ENCODE results near the gene PDZD7. TPM values are rescaled to one million over a fixed set of nuclear protein-coding genes. Genes with fewer than 3 reads are reported as not detected.
A peak's percentile ranks its signal among the peaks of the same experiment; 100 is the strongest.

PDZD7 gene
- polyA plus RNA-seq, 1 of the 3 experiments (the other 2 are of a cell fraction), result 1.9 TPM

- Histone ChIP-seq H3K36me3 (replicated peaks in 1 of 2; ENCODE audit: control insufficient read depth in 1 of 2, insufficient read depth in 2 of 2, low read length in 1 of 2) (peaks cover 0 to 9% of the 10 kb centered on the region in 2 experiments), H2AFZ (ENCODE audit: low read depth) (no peak overlapping the region), H3K79me2 (ENCODE audit: insufficient read depth) (no peaks in the 10 kb centered on the region), H3K4me1 (ENCODE audit: control insufficient read depth in 1 of 2, insufficient read depth in 2 of 2, low read depth in 1 of 2, low read length in 1 of 2) (peaks cover 4 to 19% of the 10 kb centered on the region in 2 experiments; a peak in 2 of 4 replicates), H3K27me3 (ENCODE audit: insufficient read depth) (no peaks in the 10 kb centered on the region), H3K9ac (no peak overlapping the region), H3K9me2 (no peaks in the 10 kb centered on the region), H3F3A (replicated peaks; ENCODE audit: insufficient read depth) (peaks cover 3% of the 10 kb centered on the region), H3K27ac (ENCODE audit: low read depth in 2 of 2, low read length in 1 of 2) (no peak overlapping the region), H4K20me1 (ENCODE audit: insufficient read depth) (no peaks in the 10 kb centered on the region), H3K9me3 (no peaks in the 10 kb centered on the region), H3K4me2 (no peak overlapping the region), H3K4me3 (ENCODE audit: low read depth in 2 of 2, low read length in 1 of 2) (no peak overlapping the region)
- ChIA-PET CTCF (interaction anchor here (0.7 kb wide), 1 partner anchor 40 kb away, joined by 3 read pairs; no protein-coding TSS in a partner anchor), POLR2A (interaction anchor here (0.9 kb wide), 1 partner anchor 10 kb away, joined by 3 read pairs; no protein-coding TSS in a partner anchor)
- TF ChIP-seq RXRA (IDR thresholded peaks at IDR 0.05; ENCODE audit: borderline replicate concordance, low read depth), result no peak
- no peak for TF ChIP-seq USF1 (IDR thresholded peaks at IDR 0.05; ENCODE audit: borderline replicate concordance, low read depth)
- no peak for TF ChIP-seq TCF12 (IDR thresholded peaks at IDR 0.05)
- TF ChIP-seq MEF2A (IDR thresholded peaks at IDR 0.05; ENCODE audit: borderline replicate concordance, low read depth), result no peak
- TF ChIP-seq FOSL2 (IDR thresholded peaks at IDR 0.05; ENCODE audit: borderline replicate concordance, low read depth), result no peak
- TF ChIP-seq MAX (IDR thresholded peaks at IDR 0.05; ENCODE audit: low read depth), result no peak
- TF ChIP-seq IRF3 (IDR thresholded peaks at IDR 0.05; ENCODE audit: low read depth, low read length), result no peak
- no peak for TF ChIP-seq YY1 (IDR thresholded peaks at IDR 0.05; ENCODE audit: low read depth)
- TF ChIP-seq ELF1 (IDR thresholded peaks at IDR 0.05), result no peak
- no peak for DNase-seq
- WGBS (ENCODE audit: low lambda C conversion rate), result 75% methylated on average over 4 of the region's 4 CpGs
Measured at GRCh38 chr10:100970914-100971811, 59.8 kb downstream of the PDZD7 start.

- H3K9me2 ChIP-seq, result no peaks in the 10 kb centered on the region
- no peaks in the 10 kb centered on the region for H3K27me3 ChIP-seq (ENCODE audit: insufficient read depth)
- TF ChIP-seq MEF2A (IDR thresholded peaks at IDR 0.05; ENCODE audit: borderline replicate concordance, low read depth) (no peak), FOXJ3 (CRISPR knock-in tag; IDR thresholded peaks at IDR 0.05) (0 out of 2 replicates have a peak, but pooled peaks have one; percentile 9)
- ChIA-PET CTCF (interaction anchor here (0.5 to 3.4 kb wide), 6 partner anchors 13 to 227 kb away, joined by 3 to 24 read pairs (median 4); no protein-coding TSS in a partner anchor), POLR2A (no interaction called here)
- H4K20me1 ChIP-seq (ENCODE audit: insufficient read depth), result no peaks in the 10 kb centered on the region
- H3K27ac ChIP-seq (ENCODE audit: low read depth in 2 of 2, low read length in 1 of 2), result no peak overlapping the region
- peaks cover 3% of the 10 kb centered on the region for H3F3A ChIP-seq (replicated peaks; ENCODE audit: insufficient read depth)
- peaks cover 4 to 19% of the 10 kb centered on the region in 2 experiments; a peak in 2 of 4 replicates for H3K4me1 ChIP-seq (ENCODE audit: control insufficient read depth in 1 of 2, insufficient read depth in 2 of 2, low read depth in 1 of 2, low read length in 1 of 2)
- H3K79me2 ChIP-seq (ENCODE audit: insufficient read depth), result no peaks in the 10 kb centered on the region
- no peaks in the 10 kb centered on the region for H3K9me3 ChIP-seq
- peaks cover 5 to 18% of the 10 kb centered on the region in 2 experiments for H3K36me3 ChIP-seq (replicated peaks in 1 of 2; ENCODE audit: control insufficient read depth in 1 of 2, insufficient read depth in 2 of 2, low read length in 1 of 2)
- 0 out of 2 replicates have a peak overlapping the region, but pooled peaks have one; percentile 81 for H2AFZ ChIP-seq (ENCODE audit: low read depth)
- 35% methylated on average over 12 of the region's 13 CpGs for WGBS (ENCODE audit: low lambda C conversion rate)
- peak overlapping the region; percentile 99 for H3K4me2 ChIP-seq
- peak overlapping the region; percentile 61; the same call in 1 of the 2 replicates for H3K9ac ChIP-seq
- DNase-seq, result peak; percentile 70
- peak overlapping the region; percentile 79 to 82 for H3K4me3 ChIP-seq (ENCODE audit: low read depth in 2 of 2, low read length in 1 of 2)
Measured at GRCh38 chr10:100970076-100970913, 60.6 kb downstream of the PDZD7 start.
